HepG2 (cell line): ENCODE measurements around the gene MBTD1. TPM values are rescaled to one million over a fixed set of nuclear protein-coding genes. Genes with fewer than 3 reads are reported as not detected.
A peak's percentile ranks its signal among the peaks of the same experiment; 100 is the strongest.

Source experiments
- BRD4 ChIP-seq: sonication (generic); formaldehyde crosslinking; IDR thresholded peaks from 2 replicates; pipeline ENCODE4 v1.4.0; 2020; ENCODE audit warnings: missing genetic modification reagents
- DMTF1 ChIP-seq: sonication (generic); formaldehyde crosslinking; IDR thresholded peaks from 2 replicates; pipeline ENCODE4 v1.4.0; 2020; ENCODE audit warnings: mild to moderate bottlenecking, missing genetic modification reagents
- MEIS1 ChIP-seq: sonication (generic); formaldehyde crosslinking; IDR thresholded peaks from 2 replicates; pipeline ENCODE4 v1.9.0; 2021; ENCODE audit warnings: mild to moderate bottlenecking, missing genetic modification reagents, moderate library complexity, borderline replicate concordance
- NR1H2 ChIP-seq: sonication (generic); formaldehyde crosslinking; IDR thresholded peaks from 2 replicates; pipeline ENCODE4 v1.8.1; 2022; ENCODE audit warnings: low read depth, missing genetic modification reagents, borderline replicate concordance
- SIX1 ChIP-seq: sonication (generic); formaldehyde crosslinking; IDR thresholded peaks from 2 replicates; pipeline ENCODE4 v1.4.0; 2020; ENCODE audit warnings: missing genetic modification reagents, borderline replicate concordance
- SMAD1 ChIP-seq: sonication (generic); formaldehyde crosslinking; IDR thresholded peaks from 2 replicates; pipeline ENCODE4 v1.4.0; 2020; ENCODE audit warnings: missing genetic modification reagents, low read depth, mild to moderate bottlenecking, borderline replicate concordance
- SNAPC2 ChIP-seq: sonication (generic); formaldehyde crosslinking; IDR thresholded peaks from 2 replicates; pipeline ENCODE4 v1.8.1; 2022; ENCODE audit warnings: mild to moderate bottlenecking, missing genetic modification reagents
- SOX13 ChIP-seq, 3 experiments: fragments of 450-650 bp in 1 of 3; sonication (generic) in 1 of 3; formaldehyde crosslinking in 1 of 3; IDR thresholded peaks in 2 of 3; conservative IDR thresholded peaks in 1 of 3; 2 replicates each; pipeline versions ENCODE4 v1.5.0 to v1.6.1; 2016 to 2020; ENCODE audit warnings: antibody characterized with exemption in 1 of 3, mild to moderate bottlenecking in 1 of 3, missing compliant biosample characterization in 1 of 3, missing genetic modification reagents in 1 of 3, moderate library complexity in 1 of 3
- TERF1 ChIP-seq: sonication (generic); formaldehyde crosslinking; IDR thresholded peaks from 2 replicates; pipeline ENCODE4 v1.8.0; 2022; ENCODE audit warnings: mild to moderate bottlenecking, missing genetic modification reagents, moderate library complexity
- ZBTB34 ChIP-seq: sonication (generic); formaldehyde crosslinking; IDR thresholded peaks from 2 replicates; pipeline ENCODE4 v1.8.0; 2022; ENCODE audit warnings: mild to moderate bottlenecking, missing genetic modification reagents
- ZFP36L2 ChIP-seq: sonication (generic); formaldehyde crosslinking; IDR thresholded peaks from 2 replicates; pipeline ENCODE4 v1.4.0; 2020; ENCODE audit warnings: missing genetic modification reagents
- ZFP41 ChIP-seq: sonication (generic); formaldehyde crosslinking; IDR thresholded peaks from 2 replicates; pipeline ENCODE4 v1.4.0; 2020; ENCODE audit warnings: mild to moderate bottlenecking, missing genetic modification reagents, borderline replicate concordance
- ZNF713 ChIP-seq: sonication (generic); formaldehyde crosslinking; IDR thresholded peaks from 2 replicates; pipeline ENCODE4 v1.4.0; 2020; ENCODE audit warnings: mild to moderate bottlenecking, missing genetic modification reagents
- ZNF83 ChIP-seq: sonication (generic); formaldehyde crosslinking; IDR thresholded peaks from 2 replicates; pipeline ENCODE4 v1.4.0; 2020; ENCODE audit warnings: missing genetic modification reagents, mild to moderate bottlenecking, borderline replicate concordance
- ZSCAN9 ChIP-seq: IDR thresholded peaks from 2 replicates; pipeline ENCODE4 v1.6.1; 2016; ENCODE audit warnings: borderline replicate concordance
- polyA plus RNA-seq, 8 experiments: library from polyadenylated mRNA; depleted of rRNA in 3 of 8; stranded (reverse) in 7 of 8; unstranded in 1 of 8; fragments of >200 nt; fragmentation: Illumina TruSeq in 4 of 8; extraction: Trizol in 4 of 8; gene quantifications; 2 replicates each; pipeline versions ENCODE4 v1.2.1 to v1.2.3, GENCODE V29; 2011 to 2016; ENCODE audit warnings: low read depth in 4 of 8, missing spikeins in 1 of 8, mixed read lengths in 1 of 8; ENCODE audit not compliant: insufficient read depth in 1 of 8
- total RNA-seq, 5 experiments: library from RNA; depleted of rRNA; stranded (reverse); fragments of >200 nt; fragmentation: Illumina TruSeq; extraction: Trizol; gene quantifications; 2 replicates each; pipeline ENCODE4 v1.2.3, GENCODE V29; 2016; ENCODE audit warnings: low read depth in 1 of 5
- TF ChIP-seq, protein P1 (sequence below): sonication (generic); formaldehyde crosslinking; IDR thresholded peaks from 2 replicates; pipeline ENCODE4 v1.5.1; 2020; ENCODE audit warnings: mild to moderate bottlenecking, missing genetic modification reagents
- TF ChIP-seq, protein P2 (sequence below): sonication (generic); formaldehyde crosslinking; IDR thresholded peaks from 2 replicates; pipeline ENCODE4 v1.8.0; 2022; ENCODE audit warnings: mild to moderate bottlenecking, missing genetic modification reagents; ENCODE audit not compliant: insufficient replicate concordance

Gene MBTD1
- total and polyA plus RNA-seq, 2 of the 13 experiments (the other 11 are each of a cell fraction or from before 2014, with no cell fraction given) = 20.9 TPM

- TF ChIP-seq NR1H2 (CRISPR knock-in tag) (no peak), SOX13 (IDR thresholded peaks at IDR 0.05) (no peak), SOX13 (CRISPR knock-in tag; conservative IDR thresholded peaks at IDR 0.05 in 1 of 2, IDR thresholded peaks at IDR 0.05 in 1 of 2) (no peak), MEIS1 (CRISPR knock-in tag) (no peak; the same call in none of the 2 replicates), TERF1 (CRISPR knock-in tag) (no peak), SIX1 (CRISPR knock-in tag) (no peak), DMTF1 (CRISPR knock-in tag) (no peak), ZSCAN9 (no peak), BRD4 (CRISPR knock-in tag) (no peak), SNAPC2 (CRISPR knock-in tag) (peak; percentile 67; the same call in 1 of the 2 replicates), ZBTB34 (0 out of 2 replicates have a peak, but pooled peaks have one; percentile 56), ZFP41 (no peak), ZNF713 (CRISPR knock-in tag) (no peak), ZNF83 (peak; percentile 44; the same call in 1 of the 2 replicates), ZFP36L2 (CRISPR knock-in tag) (no peak), SMAD1 (peak; percentile 28; the same call in 1 of the 2 replicates)
- TF ChIP-seq, protein P1, sequence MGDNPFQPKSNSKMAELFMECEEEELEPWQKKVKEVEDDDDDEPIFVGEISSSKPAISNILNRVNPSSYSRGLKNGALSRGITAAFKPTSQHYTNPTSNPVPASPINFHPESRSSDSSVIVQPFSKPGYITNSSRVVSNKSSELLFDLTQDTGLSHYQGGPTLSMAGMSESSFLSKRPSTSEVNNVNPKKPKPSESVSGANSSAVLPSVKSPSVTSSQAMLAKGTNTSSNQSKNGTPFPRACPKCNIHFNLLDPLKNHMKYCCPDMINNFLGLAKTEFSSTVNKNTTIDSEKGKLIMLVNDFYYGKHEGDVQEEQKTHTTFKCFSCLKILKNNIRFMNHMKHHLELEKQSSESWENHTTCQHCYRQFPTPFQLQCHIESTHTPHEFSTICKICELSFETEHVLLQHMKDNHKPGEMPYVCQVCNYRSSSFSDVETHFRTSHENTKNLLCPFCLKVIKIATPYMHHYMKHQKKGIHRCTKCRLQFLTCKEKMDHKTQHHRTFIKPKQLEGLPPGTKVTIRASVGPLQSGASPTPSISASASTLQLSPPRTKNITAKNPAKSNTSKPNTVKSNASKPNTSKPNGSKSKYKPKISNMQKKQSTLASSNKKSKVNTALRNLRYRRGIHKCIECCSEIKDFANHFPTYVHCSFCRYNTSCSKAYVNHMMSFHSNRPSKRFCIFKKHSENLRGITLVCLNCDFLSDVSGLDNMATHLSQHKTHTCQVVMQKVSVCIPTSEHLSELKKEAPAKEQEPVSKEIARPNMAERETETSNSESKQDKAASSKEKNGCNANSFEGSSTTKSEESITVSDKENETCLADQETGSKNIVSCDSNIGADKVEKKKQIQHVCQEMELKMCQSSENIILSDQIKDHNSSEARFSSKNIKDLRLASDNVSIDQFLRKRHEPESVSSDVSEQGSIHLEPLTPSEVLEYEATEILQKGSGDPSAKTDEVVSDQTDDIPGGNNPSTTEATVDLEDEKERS (CRISPR knock-in tag) = no peak
- TF ChIP-seq, protein P2, sequence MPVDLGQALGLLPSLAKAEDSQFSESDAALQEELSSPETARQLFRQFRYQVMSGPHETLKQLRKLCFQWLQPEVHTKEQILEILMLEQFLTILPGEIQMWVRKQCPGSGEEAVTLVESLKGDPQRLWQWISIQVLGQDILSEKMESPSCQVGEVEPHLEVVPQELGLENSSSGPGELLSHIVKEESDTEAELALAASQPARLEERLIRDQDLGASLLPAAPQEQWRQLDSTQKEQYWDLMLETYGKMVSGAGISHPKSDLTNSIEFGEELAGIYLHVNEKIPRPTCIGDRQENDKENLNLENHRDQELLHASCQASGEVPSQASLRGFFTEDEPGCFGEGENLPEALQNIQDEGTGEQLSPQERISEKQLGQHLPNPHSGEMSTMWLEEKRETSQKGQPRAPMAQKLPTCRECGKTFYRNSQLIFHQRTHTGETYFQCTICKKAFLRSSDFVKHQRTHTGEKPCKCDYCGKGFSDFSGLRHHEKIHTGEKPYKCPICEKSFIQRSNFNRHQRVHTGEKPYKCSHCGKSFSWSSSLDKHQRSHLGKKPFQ = no peak
Measured at GRCh38 chr17:51166987-51167931, 92.6 kb downstream of the MBTD1 start (continued).
